Endothelial cell of umbilical vein (primary cell): ENCODE data around the gene FAM78A. TPM values are rescaled to one million over a fixed set of nuclear protein-coding genes. Genes with fewer than 3 reads are reported as not detected.

ENCODE experiments used
- BruUV-seq: library from RNA; stranded (reverse); fragments of 400-500 nt; replicated peaks from 2 replicates; lab custom pipeline; 2021; lab: Mats Ljungman, UMichigan
- CTCF ChIA-PET: fragments of 300-600, 350-600 bp; sonication (Branson Sonifier 250); formaldehyde crosslinking; loops from one replicate; lab custom pipeline; 2021; ENCODE audit warnings: antibody characterized with exemption, inconsistent platforms; lab: Charles Lee
- POLR2A ChIA-PET: fragments of 300-600, 350-600 bp; sonication (Branson Sonifier 250); formaldehyde crosslinking; loops from one replicate; lab custom pipeline; 2021; ENCODE audit warnings: antibody characterized with exemption, inconsistent platforms; lab: Charles Lee
- DNase-seq: peaks from one replicate; pipeline ENCODE4 v3.0.0-alpha.2; 2011; ENCODE audit warnings: low read depth, low spot score
- FAIRE-seq: peaks from 2 replicates; lab custom pipeline; 2011; peaks lifted over from hg19 to GRCh38; lab: Jason Lieb, UNC
- H2AFZ ChIP-seq: 2 replicates; pipeline ENCODE4 v1.6.0; 2012; ENCODE audit warnings: low read depth, low read length, control low read depth, inconsistent platforms
- H3K27ac ChIP-seq: 2 replicates; pipeline ENCODE4 v1.5.1; 2011; ENCODE audit warnings: low read depth, mild to moderate bottlenecking, control low read depth, low read length, moderate library complexity; ENCODE audit not compliant: insufficient read depth
- H3K27me3 ChIP-seq, 2 experiments: 2 replicates each; pipeline versions ENCODE4 v1.6.0 to v1.6.1; 2011; ENCODE audit warnings: low read length in 2 of 2, mixed read lengths in 1 of 2; ENCODE audit not compliant: control insufficient read depth in 2 of 2, insufficient read depth in 2 of 2
- H3K36me3 ChIP-seq, 2 experiments: 2 replicates in 1 of 2; 3 replicates in 1 of 2; pipeline ENCODE4 v1.5.1; 2011; ENCODE audit warnings: low read length in 2 of 2, mild to moderate bottlenecking in 1 of 2, moderate library complexity in 1 of 2; ENCODE audit not compliant: control insufficient read depth in 2 of 2, insufficient read depth in 2 of 2; ENCODE audit errors: extremely low read depth in 1 of 2
- H3K4me1 ChIP-seq: 3 replicates; pipeline ENCODE4 v1.5.1; 2011; ENCODE audit warnings: mild to moderate bottlenecking, low read length; ENCODE audit not compliant: control insufficient read depth, insufficient read depth; ENCODE audit errors: extremely low read depth
- H3K4me2 ChIP-seq: 2 replicates; pipeline ENCODE4 v1.6.1; 2011; ENCODE audit warnings: low read length, control low read depth, mixed read lengths; ENCODE audit not compliant: insufficient read depth
- H3K4me3 ChIP-seq, 3 experiments: fragments of 200-600 bp in 1 of 3; sonication (generic), shearing (Covaris generic) in 1 of 3; replicated peaks in 1 of 3; 2 replicates each; pipeline ENCODE4 v1.5.1; 2011 to 2016; ENCODE audit warnings: control low read depth in 3 of 3, low read length in 3 of 3, mild to moderate bottlenecking in 2 of 3, inconsistent platforms in 1 of 3, low read depth in 1 of 3, moderate library complexity in 1 of 3; ENCODE audit not compliant: insufficient read depth in 1 of 3
- H3K79me2 ChIP-seq: 2 replicates; pipeline ENCODE4 v1.6.0; 2012; ENCODE audit warnings: low read length, inconsistent platforms; ENCODE audit not compliant: control insufficient read depth, insufficient read depth
- H3K9ac ChIP-seq: replicated peaks from 2 replicates; pipeline ENCODE3; 2011; ENCODE audit warnings: low read length, control low read depth; ENCODE audit not compliant: insufficient read depth; ENCODE audit errors: extremely low read depth
- H3K9me1 ChIP-seq: replicated peaks from 3 replicates; pipeline ENCODE4 v1.6.0; 2011; ENCODE audit warnings: mild to moderate bottlenecking, low read length; ENCODE audit not compliant: control insufficient read depth, insufficient read depth; ENCODE audit errors: extremely low read depth
- H3K9me3 ChIP-seq: replicated peaks from 2 replicates; pipeline ENCODE4 v1.5.1; 2012; ENCODE audit warnings: low read length, inconsistent platforms; ENCODE audit not compliant: control insufficient read depth, insufficient read depth
- H4K20me1 ChIP-seq: replicated peaks from 2 replicates; pipeline ENCODE3; 2011; ENCODE audit warnings: mild to moderate bottlenecking, low read length; ENCODE audit not compliant: control insufficient read depth, insufficient read depth; ENCODE audit errors: extremely low read depth
- CTCF ChIP-seq, 2 donors: IDR thresholded peaks; 1 replicate in 1 of 2; 2 replicates in 1 of 2; pipeline ENCODE4 v1.5.1; 2011; ENCODE audit warnings: low read length in 2 of 2, mild to moderate bottlenecking in 2 of 2, moderate library complexity in 2 of 2, control low read depth in 1 of 2, inconsistent platforms in 1 of 2, low read depth in 1 of 2; ENCODE audit not compliant: insufficient read depth in 1 of 2; ENCODE audit errors: extremely low read depth in 1 of 2
- EZH2 ChIP-seq: IDR thresholded peaks from 2 replicates; pipeline ENCODE4 v1.6.1; 2012; ENCODE audit warnings: borderline replicate concordance, low read depth, mild to moderate bottlenecking, moderate library complexity, low read length, inconsistent platforms; ENCODE audit not compliant: severe bottlenecking
- FOS ChIP-seq: IDR thresholded peaks from 2 replicates; pipeline ENCODE4 v1.6.1; 2011; ENCODE audit warnings: mild to moderate bottlenecking, low read length, moderate library complexity, borderline replicate concordance; ENCODE audit not compliant: insufficient read depth
- GATA2 ChIP-seq: IDR thresholded peaks from 2 replicates; pipeline ENCODE4 v1.7.0; 2011; ENCODE audit warnings: low read depth, mild to moderate bottlenecking, moderate library complexity, mixed read lengths, low read length; ENCODE audit not compliant: insufficient read length, insufficient read depth
- JUN ChIP-seq: IDR thresholded peaks from 2 replicates; pipeline ENCODE4 v1.6.1; 2011; ENCODE audit warnings: borderline replicate concordance, low read depth; ENCODE audit not compliant: insufficient read length, insufficient read depth
- MYC ChIP-seq: IDR thresholded peaks from one replicate; pipeline ENCODE4 v1.6.1; 2011; ENCODE audit warnings: mild to moderate bottlenecking, low read depth, low read length
- POLR2A ChIP-seq: IDR thresholded peaks from 2 replicates; pipeline ENCODE4 v1.6.1; 2012; ENCODE audit warnings: low read depth, mild to moderate bottlenecking, control low read depth, low read length
- POLR2AphosphoS5 ChIP-seq: IDR thresholded peaks from 2 replicates; pipeline ENCODE4 v1.6.1; 2012; ENCODE audit warnings: low read depth, mild to moderate bottlenecking, control low read depth, low read length, moderate library complexity; ENCODE audit not compliant: insufficient read depth
- dilution Hi-C: fragments of 300-500 bp; cut with MboI; formaldehyde crosslinking; loops from one replicate; pipeline ENCODE4 v1.15.0; 2019; ENCODE audit warnings: low sequenced_read_pairs; ENCODE audit not compliant: extremely low pct_ligation_motif_present
- intact Hi-C: fragments of 100-400 bp; cut with micrococcal nuclease; formaldehyde crosslinking; loops from one replicate; pipeline ENCODE4 v1.10.0; 2022
- polyA plus RNA-seq, 4 experiments: library from polyadenylated mRNA; depleted of rRNA in 3 of 4; stranded (reverse) in 3 of 4; unstranded in 1 of 4; fragments of >200 nt; gene quantifications; 2 replicates each; pipeline versions ENCODE4 v1.2.1 to v1.2.3, GENCODE V29; 2011 to 2012; ENCODE audit warnings: missing spikeins in 1 of 4
- total RNA-seq: library from RNA; stranded (reverse); gene quantifications from 2 replicates; pipeline ENCODE4 v1.2.3, GENCODE V29; 2021
- TF ChIP-seq, protein P1 (sequence below): IDR thresholded peaks from 2 replicates; pipeline ENCODE4 v1.6.1; 2011; ENCODE audit not compliant: insufficient read depth, insufficient read length

Gene FAM78A
- total and polyA plus RNA-seq, 2 donors (not counting 3 experiments of a cell fraction or from before 2014, with no cell fraction given) = 34.0 to 37.4 TPM

DNA sequence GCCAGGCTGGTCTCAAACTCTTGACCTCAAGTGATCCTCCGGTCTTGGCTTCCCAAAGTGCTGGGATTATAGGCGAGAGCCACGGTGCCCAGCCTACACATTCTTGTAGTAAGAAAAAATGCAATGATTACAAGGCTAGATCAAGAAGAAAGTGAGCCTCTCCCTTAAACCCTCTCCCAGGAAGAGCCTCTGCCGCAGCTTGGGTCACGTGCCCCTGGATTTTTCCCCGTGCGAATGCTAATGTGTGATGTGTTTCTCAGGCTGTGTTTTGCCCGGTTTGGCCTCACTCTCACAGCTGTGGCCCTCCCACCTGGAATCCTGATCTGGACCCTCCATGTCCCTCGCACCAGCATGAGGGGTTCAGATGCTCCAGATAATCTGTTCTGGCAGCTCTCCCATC, 20.1 kb upstream of the FAM78A start:
- no peaks in the 10 kb centered on the region for H3K36me3 ChIP-seq
- H2AFZ ChIP-seq = no peak overlapping the region
- H3K9ac ChIP-seq = no peak overlapping the region
- CTCF ChIA-PET = interaction anchor here (1.7 kb wide), 1 partner anchor 40 kb away, joined by 5 read pairs; no protein-coding TSS in a partner anchor
- dilution Hi-C loops = no loop called here
- no peaks in the 10 kb centered on the region for H4K20me1 ChIP-seq
- no peak overlapping the region for H3K4me2 ChIP-seq
- no peaks in the 10 kb centered on the region for H3K9me3 ChIP-seq
- no peaks in the 10 kb centered on the region for H3K27me3 ChIP-seq
- H3K27ac ChIP-seq = no peak overlapping the region
- no TSS peak for BruUV-seq
- H3K79me2 ChIP-seq = no peaks in the 10 kb centered on the region
- no peaks in the 10 kb centered on the region for H3K9me1 ChIP-seq
- DNase-seq (no peak), FAIRE-seq (no peak)
- POLR2A ChIA-PET = no interaction called here
- no peak overlapping the region for H3K4me3 ChIP-seq
- H3K4me1 ChIP-seq = no peaks in the 10 kb centered on the region
- intact Hi-C loops = no loop called here
- no peak for TF ChIP-seq JUN
- TF ChIP-seq MYC = no peak
- TF ChIP-seq FOS = no peak
- no peak for TF ChIP-seq GATA2
- no peak for TF ChIP-seq POLR2A
- TF ChIP-seq EZH2 = no peak
- no peak for TF ChIP-seq CTCF (IDR thresholded peaks at IDR 0.05; ENCODE audit: extremely low read depth in 1 of 2, insufficient read depth in 1 of 2, low read depth in 1 of 2, low read length in 2 of 2)
- TF ChIP-seq, protein P1, sequence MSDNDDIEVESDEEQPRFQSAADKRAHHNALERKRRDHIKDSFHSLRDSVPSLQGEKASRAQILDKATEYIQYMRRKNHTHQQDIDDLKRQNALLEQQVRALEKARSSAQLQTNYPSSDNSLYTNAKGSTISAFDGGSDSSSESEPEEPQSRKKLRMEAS = no peak
- no peak for TF ChIP-seq POLR2AphosphoS5
